T-helper 1 cell treated with Interleukin-12 subunit alpha and Interleukin-12 subunit beta and Interleukin-4 antibody, amounts not matched to agents 30 μg/mL and 1 μg/mL, for 36 hours (primary cell): ENCODE data around the gene NUP160.
"Not testable (repeated sequence)": the region's sequence is repeated elsewhere in the genome, so short reads cannot be mapped to it uniquely, and the experiment has no call there.

Experiments used
- H3K27ac Mint-ChIP-seq: one replicate; pipeline ENCODE4 v1.8.0; 2021; ENCODE audit warnings: mild to moderate bottlenecking, mixed read lengths
- H3K27me3 Mint-ChIP-seq: one replicate; pipeline ENCODE4 v1.8.0; 2021; ENCODE audit warnings: low read depth, mixed read lengths
- H3K36me3 Mint-ChIP-seq: one replicate; pipeline ENCODE4 v1.8.0; 2021; ENCODE audit warnings: low read depth, mixed read lengths
- H3K4me1 Mint-ChIP-seq: one replicate; pipeline ENCODE4 v1.8.0; 2021; ENCODE audit warnings: low read depth, mixed read lengths
- H3K4me3 Mint-ChIP-seq: one replicate; pipeline ENCODE4 v1.8.0; 2021; ENCODE audit warnings: mild to moderate bottlenecking, moderate library complexity, mixed read lengths
- H3K9me3 Mint-ChIP-seq: one replicate; pipeline ENCODE4 v1.8.0; 2021; ENCODE audit warnings: mixed read lengths

Gene NUP160

GRCh38 chr11:47790017-47790416, 58.1 kb downstream of the NUP160 start:
- not testable (repeated sequence) for H3K27ac Mint-ChIP-seq, H3K9me3 Mint-ChIP-seq, H3K4me1 Mint-ChIP-seq, H3K4me3 Mint-ChIP-seq, H3K27me3 Mint-ChIP-seq
- peaks cover 33% of the 10 kb centered on the region for H3K36me3 Mint-ChIP-seq

DNA sequence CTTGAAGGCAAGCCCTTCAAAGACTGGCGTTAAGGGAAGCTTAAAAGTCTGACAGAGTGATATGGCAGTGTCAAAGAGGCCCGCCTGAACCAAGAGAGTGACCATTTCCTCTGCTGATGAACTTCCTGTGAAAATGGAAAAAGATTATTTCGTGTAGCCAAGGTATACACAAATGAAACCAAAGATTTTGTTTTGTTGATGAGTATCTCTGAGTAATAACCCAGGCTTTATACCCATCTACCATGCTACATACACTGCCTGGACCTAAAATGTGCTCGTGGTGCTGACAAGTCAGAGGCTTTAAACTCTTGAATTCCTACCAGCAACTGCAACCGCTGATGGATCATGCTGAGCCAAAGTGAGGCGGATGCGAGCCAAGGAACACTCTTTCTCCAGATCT, 60.0 kb downstream of the NUP160 start:
- Mint-ChIP-seq H3K36me3 (peaks cover 42% of the 10 kb centered on the region), H3K9me3 (no peaks in the 10 kb centered on the region), H3K27ac (peak overlapping the region; percentile 39), H3K27me3 (no peaks in the 10 kb centered on the region), H3K4me3 (no peak overlapping the region), H3K4me1 (no peaks in the 10 kb centered on the region)

GRCh38 chr11:47786373-47786772, 61.8 kb downstream of the NUP160 start:
- no peaks in the 10 kb centered on the region for H3K27me3 Mint-ChIP-seq
- H3K9me3 Mint-ChIP-seq, result no peaks in the 10 kb centered on the region
- no peaks in the 10 kb centered on the region for H3K4me1 Mint-ChIP-seq
- H3K27ac Mint-ChIP-seq, result no peak overlapping the region
- H3K36me3 Mint-ChIP-seq, result peaks cover 41% of the 10 kb centered on the region
- H3K4me3 Mint-ChIP-seq, result no peak overlapping the region

- H3K4me1 Mint-ChIP-seq, result no peaks in the 10 kb centered on the region
- H3K27ac Mint-ChIP-seq, result no peak overlapping the region
- H3K9me3 Mint-ChIP-seq, result no peaks in the 10 kb centered on the region
- H3K4me3 Mint-ChIP-seq, result no peak overlapping the region
- peaks cover 40% of the 10 kb centered on the region for H3K36me3 Mint-ChIP-seq
- no peaks in the 10 kb centered on the region for H3K27me3 Mint-ChIP-seq
Measured at GRCh38 chr11:47784785-47785381, 63.3 kb downstream of the NUP160 start.

DNA sequence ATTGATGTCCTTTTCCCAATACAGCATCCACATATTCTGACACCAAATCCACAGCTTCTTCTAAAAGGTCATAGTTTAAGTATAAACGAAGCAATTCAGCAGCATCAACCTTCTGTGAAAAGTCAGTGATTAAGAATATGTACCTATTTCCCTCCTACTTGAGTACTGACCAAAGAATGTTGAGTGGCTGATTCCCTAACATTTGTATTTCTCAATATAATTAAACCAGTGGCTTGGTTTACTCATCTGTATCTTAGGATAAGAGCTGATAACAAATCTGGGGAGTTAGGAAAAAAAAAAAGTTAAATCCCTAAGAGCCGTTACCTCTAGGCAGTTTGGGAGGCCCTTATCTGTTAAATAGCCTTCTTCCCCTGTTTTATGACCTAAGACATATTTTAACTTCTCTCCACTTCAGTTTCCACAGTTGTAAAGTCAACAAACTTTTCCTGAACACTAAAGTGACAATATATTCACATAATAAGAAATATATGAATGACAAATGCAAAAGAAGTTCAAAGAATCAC, 65.0 kb downstream of the NUP160 start:
- Mint-ChIP-seq H3K4me3 (no peak overlapping the region), H3K27ac (no peak overlapping the region), H3K36me3 (peaks cover 48% of the 10 kb centered on the region)

GRCh38 chr11:47778878-47779483, 69.2 kb downstream of the NUP160 start:
- Mint-ChIP-seq H3K27ac (no peak overlapping the region), H3K36me3 (peaks cover 44% of the 10 kb centered on the region), H3K27me3 (no peaks in the 10 kb centered on the region), H3K4me3 (no peak overlapping the region), H3K4me1 (no peaks in the 10 kb centered on the region), H3K9me3 (no peaks in the 10 kb centered on the region)

More for the DNA sequence above, 65.0 kb downstream of the NUP160 start:
- H3K9me3 Mint-ChIP-seq, result no peaks in the 10 kb centered on the region
- H3K4me1 Mint-ChIP-seq, result no peaks in the 10 kb centered on the region
- no peaks in the 10 kb centered on the region for H3K27me3 Mint-ChIP-seq

DNA sequence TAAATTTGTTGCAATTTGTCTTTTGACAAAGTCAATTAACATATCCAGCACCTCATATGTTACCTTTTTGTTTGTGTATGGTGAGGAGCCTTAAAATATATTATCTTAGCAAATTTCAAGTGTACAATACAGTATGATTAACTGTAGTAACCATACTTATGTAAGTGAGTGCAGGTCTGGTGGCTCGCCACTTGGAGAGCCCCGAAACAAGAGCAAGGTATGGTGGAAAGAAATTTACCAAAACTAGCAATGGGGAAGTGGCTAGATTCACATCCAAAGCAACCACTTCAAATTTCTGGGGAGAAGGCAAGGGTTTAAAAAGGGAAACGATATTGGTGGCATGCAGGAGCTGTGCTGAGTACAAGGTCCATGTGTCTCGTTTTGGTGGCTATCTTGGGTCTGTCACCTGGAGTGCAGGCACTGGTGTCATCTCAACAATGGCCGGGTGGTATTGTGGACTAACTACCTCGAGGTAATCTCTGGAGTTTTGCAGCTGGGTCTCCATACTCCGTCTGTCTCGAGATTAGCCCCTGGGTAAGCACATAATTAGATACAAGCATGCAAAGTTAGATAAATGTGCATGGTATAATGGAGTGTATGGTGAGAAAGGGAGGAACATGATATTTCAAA, 72.8 kb downstream of the NUP160 start:
- Mint-ChIP-seq H3K27ac (no peak overlapping the region), H3K4me3 (no peak overlapping the region), H3K36me3 (peaks cover 31% of the 10 kb centered on the region), H3K9me3 (no peaks in the 10 kb centered on the region), H3K27me3 (no peaks in the 10 kb centered on the region), H3K4me1 (no peaks in the 10 kb centered on the region)

DNA sequence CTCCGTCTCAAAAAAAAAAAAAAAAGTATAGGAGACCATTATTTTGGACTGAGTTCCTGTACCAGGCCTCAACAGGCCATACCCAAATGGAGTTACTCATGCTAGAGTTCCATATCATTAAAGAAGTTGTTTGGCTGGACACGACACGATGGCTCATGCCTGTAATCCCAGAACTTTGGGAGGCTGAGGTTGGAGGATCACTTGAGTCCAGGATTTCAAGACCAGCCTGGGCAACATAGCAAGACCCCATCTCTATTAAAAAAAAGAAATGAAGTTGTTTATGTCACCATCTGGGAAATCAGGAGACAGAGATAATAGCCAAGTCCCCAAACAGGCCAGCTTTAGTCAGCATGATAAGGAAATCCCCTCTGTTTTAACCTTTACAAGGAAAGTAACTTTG, 74.3 kb downstream of the NUP160 start:
- no peak overlapping the region for H3K4me3 Mint-ChIP-seq
- no peak overlapping the region for H3K27ac Mint-ChIP-seq
- H3K4me1 Mint-ChIP-seq, result peaks cover 2% of the 10 kb centered on the region
- no peaks in the 10 kb centered on the region for H3K9me3 Mint-ChIP-seq
- H3K27me3 Mint-ChIP-seq, result no peaks in the 10 kb centered on the region
- H3K36me3 Mint-ChIP-seq, result peaks cover 19% of the 10 kb centered on the region

DNA sequence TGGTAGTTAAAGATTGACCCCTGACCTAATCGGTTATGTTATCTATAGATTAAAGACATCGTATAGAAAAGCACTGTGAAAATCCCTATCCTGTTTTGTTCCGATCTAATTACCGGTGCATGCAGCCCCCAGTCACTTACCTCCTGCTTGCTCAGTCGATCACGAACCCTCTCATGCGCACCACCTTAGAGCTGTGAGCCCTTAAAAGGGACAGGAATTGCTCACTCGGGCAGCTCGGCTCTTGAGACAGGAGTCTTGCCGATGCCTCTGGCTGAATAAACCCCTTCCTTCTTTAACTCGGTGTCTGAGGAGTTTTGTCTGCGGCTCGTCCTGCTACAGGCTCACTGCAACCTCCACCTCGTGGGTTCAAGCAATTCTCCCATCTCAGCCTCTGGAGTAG, 78.6 kb downstream of the NUP160 start:
- Mint-ChIP-seq H3K36me3 (peaks cover 13% of the 10 kb centered on the region), H3K27ac (peak overlapping the region; percentile 4), H3K4me1 (peaks cover 18% of the 10 kb centered on the region)
- H3K27me3 Mint-ChIP-seq, H3K4me3 Mint-ChIP-seq, H3K9me3 Mint-ChIP-seq: not testable (repeated sequence)

DNA sequence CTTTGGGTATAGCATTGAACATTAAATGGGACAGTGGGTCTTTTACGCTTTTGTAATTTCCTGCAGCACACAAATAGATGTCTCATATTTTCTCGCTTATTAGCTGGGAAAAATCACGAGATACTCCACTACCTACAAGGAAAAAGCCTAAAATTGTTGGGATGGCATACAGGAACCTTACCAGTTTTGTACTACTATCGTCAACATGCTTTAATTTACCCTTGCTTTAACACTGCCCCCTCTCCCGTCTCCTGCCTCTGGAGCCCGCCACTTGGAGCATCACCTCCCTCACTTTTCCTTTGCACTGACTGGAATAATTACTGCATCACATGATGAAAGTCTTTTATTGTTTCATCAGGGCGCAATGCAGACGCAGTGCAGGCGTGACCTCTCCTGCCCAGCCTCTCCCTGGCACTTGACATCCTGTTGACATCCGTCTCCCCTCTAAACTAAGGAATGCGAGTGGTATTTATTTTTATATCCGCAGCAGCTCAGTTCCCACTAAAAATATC, 80.0 kb downstream of the NUP160 start:
- Mint-ChIP-seq H3K27ac (peak overlapping the region; percentile 100), H3K4me3 (peak overlapping the region; percentile 92), H3K9me3 (no peaks in the 10 kb centered on the region), H3K36me3 (peaks cover 19% of the 10 kb centered on the region), H3K27me3 (no peaks in the 10 kb centered on the region), H3K4me1 (peaks cover 20% of the 10 kb centered on the region)

GRCh38 chr11:47766509-47767227, 81.5 kb downstream of the NUP160 start:
- H3K27ac Mint-ChIP-seq, result peak overlapping the region; percentile 100
- H3K9me3 Mint-ChIP-seq, result no peaks in the 10 kb centered on the region
- no peaks in the 10 kb centered on the region for H3K27me3 Mint-ChIP-seq
- H3K4me1 Mint-ChIP-seq, result peaks cover 20% of the 10 kb centered on the region
- H3K36me3 Mint-ChIP-seq, result peaks cover 19% of the 10 kb centered on the region
- H3K4me3 Mint-ChIP-seq, result peak overlapping the region; percentile 98

DNA sequence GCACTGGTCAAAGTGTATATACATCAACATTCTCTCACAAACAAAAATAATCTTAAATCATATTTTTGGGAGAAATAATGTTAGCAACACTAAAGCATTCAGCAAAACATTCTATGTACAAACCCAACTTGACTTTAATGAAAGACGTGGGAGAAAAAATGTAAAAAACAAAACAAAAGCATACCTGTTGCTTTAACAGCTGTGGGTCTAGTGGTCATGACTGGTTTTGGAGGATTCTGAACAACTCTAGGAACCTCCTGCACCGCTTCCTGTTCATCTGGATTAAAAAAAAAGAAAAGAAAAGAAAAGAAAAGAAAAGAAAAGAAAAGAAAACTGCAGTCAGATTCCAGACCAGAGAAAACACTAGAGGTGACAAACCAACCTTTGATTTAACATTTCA, 83.1 kb downstream of the NUP160 start:
- Mint-ChIP-seq H3K27me3 (no peaks in the 10 kb centered on the region), H3K36me3 (peaks cover 29% of the 10 kb centered on the region), H3K27ac (peak overlapping the region; percentile 97), H3K9me3 (no peaks in the 10 kb centered on the region), H3K4me3 (peak overlapping the region; percentile 98), H3K4me1 (peaks cover 20% of the 10 kb centered on the region)

DNA sequence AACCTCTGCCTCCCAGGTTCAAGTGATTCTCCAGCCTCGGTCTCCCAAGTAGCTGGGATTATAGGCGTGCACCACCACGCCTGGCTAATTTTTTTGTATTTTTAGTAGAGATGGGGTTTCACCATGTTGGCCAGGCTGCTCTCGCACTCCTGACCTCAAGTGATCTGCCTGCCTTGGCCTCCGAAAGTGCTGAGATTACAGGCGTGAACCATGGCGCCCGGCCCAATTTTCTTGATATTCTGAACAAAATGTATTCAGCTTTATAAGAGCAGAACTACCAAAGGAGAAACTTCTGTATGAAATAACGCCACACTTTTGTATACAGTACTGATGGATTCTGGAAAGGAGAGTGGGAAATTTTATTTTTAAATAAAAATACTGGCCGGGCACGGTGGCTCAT, 88.9 kb downstream of the NUP160 start:
- not testable (repeated sequence) for H3K4me1 Mint-ChIP-seq, H3K27me3 Mint-ChIP-seq, H3K4me3 Mint-ChIP-seq, H3K27ac Mint-ChIP-seq, H3K9me3 Mint-ChIP-seq
- peaks cover 44% of the 10 kb centered on the region for H3K36me3 Mint-ChIP-seq

- no peaks in the 10 kb centered on the region for H3K9me3 Mint-ChIP-seq
- no peak overlapping the region for H3K4me3 Mint-ChIP-seq
- peaks cover 8% of the 10 kb centered on the region for H3K4me1 Mint-ChIP-seq
- peaks cover 58% of the 10 kb centered on the region for H3K36me3 Mint-ChIP-seq
- H3K27me3 Mint-ChIP-seq, result no peaks in the 10 kb centered on the region
- H3K27ac Mint-ChIP-seq, result no peak overlapping the region
Measured at GRCh38 chr11:47756208-47756607, 91.9 kb downstream of the NUP160 start.
